ENCODE measurements around the gene RTBDN. TPM values are rescaled to one million over a fixed set of nuclear protein-coding genes. Genes with fewer than 3 reads are reported as not detected.

RTBDN gene
- total RNA-seq (2013; cell fraction: nucleolus; rRNA removed) = not detected in 2 replicates
- total RNA-seq (2014; rRNA removed) (0.45 and 0.87 TPM in 2 replicates), total RNA-seq (2014; rRNA removed; fragmentation: Illumina TruSeq; extraction: Trizol) (not detected in 2 replicates), total RNA-seq (2021) (not detected in 2 replicates), polyA plus RNA-seq (2011; rRNA removed) (not detected in 2 replicates), polyA plus RNA-seq (2014; fragmentation: Illumina TruSeq; extraction: Trizol) (not detected in 2 replicates), polyA plus RNA-seq (2014; fragmentation: Nextera tagmentation; extraction: Ambion mirVana) (not detected), polyA plus RNA-seq (2014; rRNA removed) (not detected in 2 replicates), polyA plus RNA-seq (2016; fragmentation: Nextera tagmentation; extraction: Ambion mirVana) (not detected), polyA minus RNA-seq (2011; rRNA and poly(A)+ RNA removed) (not detected in 2 replicates), Bru-seq, nascent RNA (not detected), BruChase-seq, experiment 1, labeled RNA remaining after a 6-hour chase (not detected), BruChase-seq, experiment 2, labeled RNA remaining after a 2-hour chase (not detected)
- not detected for polyA plus RNA-seq (2011; ENCODE audit: low read depth)
- not detected in 2 replicates for polyA plus RNA-seq (2011; cell fraction: cytosol; rRNA removed)
- polyA plus RNA-seq (2011; cell fraction: nucleus; rRNA removed) = not detected in 2 replicates
- polyA plus RNA-seq (2012) = not detected in 2 replicates
- polyA minus RNA-seq (2011; cell fraction: cytosol; rRNA and poly(A)+ RNA removed) = not detected in 2 replicates
- polyA minus RNA-seq (2011; cell fraction: nucleus; rRNA and poly(A)+ RNA removed) = not detected in 2 replicates
- long read RNA-seq, experiment 1 = 0 reads
- long read RNA-seq, experiment 2 = 0 reads

DNA sequence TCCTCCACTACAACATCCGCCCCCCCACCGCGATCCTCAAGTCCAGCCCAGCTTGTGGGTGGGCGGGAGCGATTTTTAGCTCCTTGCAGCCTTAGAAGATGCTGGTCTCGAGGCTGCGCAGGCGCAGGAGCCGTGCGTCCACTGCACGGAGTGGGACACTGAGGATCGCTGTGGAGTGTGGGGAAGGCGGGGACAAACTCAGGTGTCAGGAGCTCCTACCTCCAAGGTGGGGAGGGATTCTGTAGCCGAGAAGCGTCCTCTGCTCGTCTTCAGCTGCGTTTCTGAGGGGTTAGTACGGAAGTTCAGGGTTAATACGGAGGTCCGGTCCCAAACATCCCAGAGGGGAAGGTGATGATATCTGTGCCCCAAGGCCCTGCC is at the start of gene RTBDN:
TSS of gene RTBDN (minus strand) at position 14 of the 378 bp plus-strand sequence. CDS start 4,600 bp downstream, outside the sequence.
- WGBS (ENCODE audit: insufficient coverage, insufficient replicate concordance, low lambda C conversion rate, missing lambda C conversion rate) = 11% methylated on average over 20 of the region's 20 CpGs
- FAIRE-seq (no peak), ATAC-seq (no peak), DNase-seq (ENCODE audit: low read depth, low spot score) (no peak)
- intact Hi-C loops (cut with micrococcal nuclease; ENCODE audit: unreplicated experiment) = no loop called here
- peak within 1 kb of the TSS; percentile 86 for H3K4me2 ChIP-seq (ENCODE audit: control insufficient read depth, insufficient read depth)
- RAD21 ChIA-PET (ENCODE audit: unreplicated experiment) = interaction anchor here (0.7 kb wide), 1 partner anchor 12 kb away, joined by 4 read pairs; no protein-coding TSS in a partner anchor
- no peak within 1 kb of the TSS; the same call in 1 of the 2 replicates for H2AFZ ChIP-seq (ENCODE audit: control insufficient read depth, low read depth, low read length)
- in situ Hi-C loops (cut with MboI) = no loop called here
- no peaks in the 10 kb centered on the region for H3K79me2 ChIP-seq (ENCODE audit: control insufficient read depth, insufficient read depth, low read length)
- no peaks in the 10 kb centered on the region; the same call in none of the 3 replicates for H3K9me3 ChIP-seq (replicated peaks; ENCODE audit: control insufficient read depth, insufficient read depth, low read length)
- no TSS peak for BruUV-seq (replicated peaks)
- SMC1A ChIA-PET (ENCODE audit: uncharacterized antibody, unreplicated experiment) = interaction anchor here (0.5 kb wide), 1 partner anchor 1310 kb away, joined by 3 read pairs; no protein-coding TSS in a partner anchor
- POLR2A ChIA-PET = no interaction called here
- H3K4me3 ChIP-seq = peak within 1 kb of the TSS; percentile 41; the same call in 1 of the 2 replicates
- H3K27ac ChIP-seq (ENCODE audit: control insufficient read depth, insufficient read depth) = no peak within 1 kb of the TSS
- H3K36me3 ChIP-seq (ENCODE audit: control insufficient read depth in 2 of 2, insufficient read depth in 2 of 2, low read length in 1 of 2) = no peaks in the 10 kb centered on the region
- peaks cover 10 to 41% of the 10 kb centered on the region in 2 experiments for H3K27me3 ChIP-seq (replicated peaks in 1 of 2; ENCODE audit: control insufficient read depth in 2 of 2, insufficient read depth in 2 of 2, low read length in 1 of 2)
- no peaks in the 10 kb centered on the region; the same call in 1 of the 2 replicates for H4K20me1 ChIP-seq (ENCODE audit: control insufficient read depth, insufficient read depth)
- CTCF ChIA-PET = interaction anchor here (0.8 to 2.1 kb wide), 6 partner anchors 12 to 131 kb away, joined by 3 to 4 read pairs (median 4); no protein-coding TSS in a partner anchor
- peaks cover 4% of the 10 kb centered on the region; the same call in 1 of the 2 replicates for H3K4me1 ChIP-seq (ENCODE audit: control insufficient read depth, insufficient read depth, low read length)
- H3K9ac ChIP-seq (ENCODE audit: control insufficient read depth, insufficient read depth, low read length) = no peak within 1 kb of the TSS
- TF ChIP-seq NRF1 (conservative IDR thresholded peaks at IDR 0.05; ENCODE audit: low read depth, low read length) (0 out of 2 replicates have a peak, but pooled peaks have one; percentile 1), JUND (IDR thresholded peaks at IDR 0.05; ENCODE audit: low read depth, low read length) (no peak)
